NCI-H748 (cell line): Measurements from ENCODE around the gene ZCCHC7.

Source experiments
- DNase-seq: peaks from one replicate; lab custom pipeline; 2025; ENCODE audit not compliant: unreplicated experiment; lab: John Stamatoyannopoulos, UW

The ZCCHC7 gene

DNA sequence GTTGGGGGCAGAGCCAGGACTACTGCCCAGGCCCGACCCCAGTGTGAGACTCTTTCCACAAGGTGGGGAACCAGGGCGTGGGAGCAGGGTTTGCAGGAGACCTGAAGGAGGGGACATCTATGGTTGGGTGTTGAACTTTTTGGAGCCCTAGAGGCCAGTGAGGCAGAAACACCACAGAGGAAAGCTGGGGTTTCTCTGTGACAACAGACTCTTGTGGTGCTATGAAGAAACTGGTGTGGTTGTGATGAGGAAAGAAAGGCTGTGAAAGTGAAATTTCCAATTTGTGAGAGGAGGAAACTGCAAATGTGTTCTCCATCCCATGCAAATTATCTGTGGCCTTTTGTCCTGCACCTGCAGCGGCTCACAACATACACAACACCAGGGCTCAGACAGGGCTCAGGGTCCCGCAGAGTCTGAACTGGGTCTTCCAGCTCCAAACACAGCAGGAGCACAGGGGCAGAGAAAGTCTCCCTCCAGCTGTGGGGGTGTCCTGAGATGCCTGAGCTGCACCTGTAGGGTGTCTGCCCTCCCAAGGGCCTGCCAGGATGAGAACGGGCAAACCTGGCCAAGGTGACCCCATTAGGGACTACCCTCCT is 250.7 kb downstream of the ZCCHC7 start:
- DNase-seq = no peak

GRCh38 chr9:37371565-37372464 is 251.4 kb downstream of the ZCCHC7 start:
- DNase-seq = no peak

DNA sequence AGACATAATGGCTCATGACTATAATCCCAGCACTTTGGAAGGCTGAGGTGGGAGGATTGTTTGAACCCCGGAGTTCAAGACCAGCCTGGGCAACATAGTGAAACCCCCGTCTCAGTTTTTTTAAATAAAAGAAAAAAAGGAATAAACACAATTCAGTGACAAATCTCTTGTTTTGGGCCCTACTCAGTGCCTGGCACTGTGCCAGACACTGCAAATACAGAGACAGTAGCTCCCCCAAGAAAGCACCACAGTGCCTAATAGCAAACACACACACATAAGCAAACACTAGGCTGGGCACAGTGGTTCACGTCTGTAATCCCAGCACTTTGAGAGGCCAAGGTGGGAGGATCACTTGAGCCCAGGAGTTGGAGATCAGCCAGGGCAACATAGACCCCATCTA is 252.5 kb downstream of the ZCCHC7 start:
- no peak for DNase-seq

DNA sequence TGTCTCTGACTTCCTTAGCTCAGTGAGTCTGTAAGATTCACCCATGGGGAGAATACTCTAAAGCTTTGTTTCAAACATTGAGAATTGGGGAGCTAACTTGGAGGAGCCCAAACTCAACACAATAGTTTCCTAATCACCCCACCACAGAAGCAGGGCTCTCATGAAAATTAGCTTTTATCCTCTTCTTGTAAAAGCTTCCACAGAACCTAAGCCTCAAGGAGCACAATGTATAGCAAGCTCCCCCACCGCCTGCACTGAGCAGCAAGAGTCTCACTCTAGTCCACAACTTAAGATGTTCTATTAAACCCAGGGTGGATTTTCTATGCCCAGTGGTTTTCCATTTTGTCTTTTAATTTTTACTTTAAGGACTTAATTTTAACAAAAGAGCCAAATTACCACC is 253.2 kb downstream of the ZCCHC7 start:
- no peak for DNase-seq

DNA sequence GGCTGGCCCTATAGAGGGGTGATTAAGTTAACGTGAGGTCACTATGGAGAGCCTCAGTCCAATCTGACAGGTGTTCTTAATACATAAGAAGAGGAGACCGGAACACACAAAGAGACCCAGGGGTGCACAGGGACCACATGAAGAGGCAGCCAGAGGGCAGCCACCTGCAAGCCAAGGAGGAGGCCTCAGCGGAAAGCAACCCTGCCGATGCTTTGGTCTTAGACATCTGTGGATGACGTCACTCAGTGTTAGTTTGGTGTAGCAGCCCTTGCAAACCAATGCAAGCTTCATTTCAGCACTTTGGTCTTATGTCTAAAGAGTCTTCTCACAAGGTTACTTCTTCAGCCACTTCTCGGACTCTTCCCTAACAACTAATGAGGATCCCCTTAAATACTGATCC is 254.5 kb downstream of the ZCCHC7 start:
- DNase-seq = no peak

DNA sequence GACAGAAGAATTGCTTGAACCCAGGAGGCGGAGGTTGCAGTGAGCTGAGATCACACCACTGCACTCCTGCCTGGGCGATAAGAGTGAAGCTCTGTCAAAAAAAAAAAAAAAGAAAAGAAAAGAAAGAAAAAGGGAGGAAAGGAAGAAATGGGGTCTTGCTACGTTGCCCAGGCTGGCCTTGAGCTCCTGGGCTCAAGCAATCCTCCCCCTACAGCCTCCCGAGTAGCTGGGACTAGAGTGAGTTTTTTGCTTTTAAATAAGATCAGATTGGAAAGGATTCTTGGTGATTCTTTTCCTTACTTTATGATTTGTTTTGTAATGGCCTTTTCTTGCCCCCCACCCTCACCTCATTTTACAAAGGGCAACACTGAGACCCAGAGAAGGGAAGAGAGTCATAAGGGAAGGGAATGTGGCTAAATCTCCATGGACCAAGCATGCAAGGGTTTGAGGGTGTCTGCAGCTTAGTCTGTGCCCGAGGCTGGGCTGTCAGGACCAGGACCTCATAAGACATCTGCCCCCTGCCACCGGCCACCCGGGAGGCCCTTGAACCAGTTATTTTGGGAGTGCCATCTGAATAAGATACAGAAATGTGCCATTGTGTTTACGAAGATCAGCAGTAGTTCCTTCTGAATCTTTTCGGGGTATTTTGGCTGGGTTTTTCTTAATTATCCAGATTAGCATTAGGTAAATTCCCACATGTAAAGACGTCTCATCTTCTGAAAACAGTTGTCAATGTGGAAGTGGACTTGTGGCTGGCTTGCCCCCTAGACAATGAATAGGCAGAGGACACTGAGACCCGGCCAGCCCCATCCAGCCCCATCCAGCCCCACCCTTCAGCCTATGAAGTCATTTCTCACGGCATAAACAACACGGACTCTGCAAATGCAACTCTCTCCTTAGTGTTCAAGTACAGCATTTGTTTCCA is 257.6 kb downstream of the ZCCHC7 start:
- DNase-seq = no peak

DNA sequence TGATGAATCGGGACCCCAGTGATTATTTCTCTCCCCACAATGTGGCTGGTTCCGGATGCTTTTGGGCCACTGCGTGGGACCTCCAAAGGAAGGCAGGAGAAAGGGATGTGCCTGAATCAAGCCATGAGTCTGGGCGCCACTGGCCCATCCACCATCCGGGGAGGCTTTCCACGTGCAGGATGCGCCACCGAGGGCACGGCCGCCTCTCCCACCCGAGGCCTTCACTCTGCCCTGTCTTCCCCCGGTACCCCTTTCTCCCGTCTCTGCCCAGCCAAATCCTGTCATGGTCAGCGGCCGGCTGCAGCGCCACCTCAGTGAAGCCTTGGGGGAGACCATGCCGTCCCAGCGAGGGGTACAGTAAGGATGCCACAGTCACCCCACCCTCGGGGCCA is 258.2 kb downstream of the ZCCHC7 start:
- no peak for DNase-seq

- no peak for DNase-seq
Observed at GRCh38 chr9:37379835-37380234, 259.5 kb downstream of the ZCCHC7 start.

- DNase-seq = no peak
Observed at GRCh38 chr9:37380570-37380969, 260.2 kb downstream of the ZCCHC7 start.

DNA sequence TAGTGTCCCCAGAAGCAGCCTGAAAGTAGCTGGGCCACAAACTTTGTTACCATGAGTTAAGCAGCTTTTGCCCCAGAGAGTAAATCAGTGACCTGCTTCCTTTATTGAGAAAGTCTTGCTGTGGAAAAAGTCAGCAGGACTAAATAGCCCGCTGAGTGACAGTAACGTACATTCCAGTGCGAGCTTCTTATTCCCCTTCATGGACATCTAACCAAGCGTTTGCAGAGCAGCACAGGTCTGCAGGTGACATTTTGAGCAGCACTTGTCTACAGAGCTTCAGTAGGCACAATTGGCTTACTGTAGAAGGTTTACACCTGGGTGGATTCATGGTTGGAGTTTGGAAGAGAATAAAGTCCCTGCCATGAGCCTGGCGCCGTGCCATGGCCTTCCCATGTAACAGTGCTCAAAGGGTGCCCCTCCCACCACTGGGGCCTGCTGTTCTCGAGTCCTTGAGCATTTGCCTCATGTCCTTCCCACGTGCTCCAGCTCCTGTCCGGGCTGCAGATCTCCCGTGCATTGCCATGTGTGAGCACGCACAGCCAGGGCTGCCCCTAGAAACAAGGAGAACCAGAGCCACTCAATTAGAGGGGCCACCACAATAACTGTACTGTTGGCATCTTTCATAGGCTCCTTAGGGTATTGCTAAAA is 260.8 kb downstream of the ZCCHC7 start:
- DNase-seq = no peak

DNA sequence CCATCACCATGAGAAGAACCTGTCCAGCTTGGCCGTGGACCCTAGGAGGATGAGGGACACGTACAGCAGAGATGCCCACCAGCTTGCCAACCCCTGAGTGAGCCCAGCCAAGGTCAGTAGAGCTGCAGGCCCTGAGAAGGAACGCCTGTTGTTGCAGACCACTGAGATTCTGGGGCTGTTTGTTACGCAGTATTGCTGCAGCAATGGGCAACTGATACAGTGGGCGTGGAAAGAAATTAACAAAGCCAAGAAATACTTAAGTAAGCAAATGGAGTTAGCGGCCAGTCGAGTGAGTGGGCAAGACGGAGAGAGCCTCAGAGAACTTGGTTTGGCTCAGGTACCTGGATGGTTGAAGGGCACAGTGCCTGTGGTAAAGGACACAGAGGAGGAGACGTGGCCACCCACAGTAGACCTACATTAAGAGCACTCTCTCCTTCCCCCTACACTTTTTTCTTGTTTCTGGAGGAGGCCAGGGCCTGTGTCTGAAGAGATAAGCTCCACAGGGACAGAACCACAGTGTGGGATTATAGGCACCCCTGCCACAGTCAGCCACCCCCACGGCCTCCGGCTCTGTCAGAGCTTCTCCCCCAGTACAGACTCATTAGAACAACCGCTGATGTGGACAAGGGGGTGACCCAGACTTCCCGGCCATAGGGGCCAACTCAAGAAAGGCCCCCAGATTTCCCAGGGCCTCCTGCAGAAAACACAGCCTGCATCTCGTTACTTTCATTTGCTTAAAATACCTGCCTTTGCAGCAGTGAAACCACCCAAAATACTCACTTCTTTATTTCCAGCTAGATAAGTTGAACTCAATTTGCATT is 262.0 kb downstream of the ZCCHC7 start:
- DNase-seq = no peak

GRCh38 chr9:37382982-37383357 is 262.6 kb downstream of the ZCCHC7 start:
- DNase-seq = no peak

DNA sequence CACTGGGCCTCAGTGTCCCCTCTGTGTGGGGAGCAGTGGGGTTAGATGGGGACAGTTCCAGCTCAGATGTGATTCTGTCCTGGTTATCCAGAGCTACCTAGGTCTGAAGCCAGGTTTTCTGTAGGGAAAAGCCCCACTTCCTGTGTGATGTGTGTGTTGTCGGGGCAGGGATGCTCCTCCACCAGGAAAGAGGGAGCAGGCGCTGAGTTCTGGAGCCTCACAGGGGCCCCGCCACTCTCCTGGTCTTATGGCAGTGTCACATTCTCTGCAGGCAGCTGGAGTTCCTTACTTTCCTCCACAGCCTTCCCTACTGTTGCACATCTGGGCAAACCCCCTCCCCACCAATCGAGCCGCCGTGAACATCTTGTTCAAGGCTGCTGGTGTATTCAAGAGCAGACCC is 263.0 kb downstream of the ZCCHC7 start:
- DNase-seq = no peak

- no peak for DNase-seq
Observed at GRCh38 chr9:37383876-37384746, 263.7 kb downstream of the ZCCHC7 start.

DNA sequence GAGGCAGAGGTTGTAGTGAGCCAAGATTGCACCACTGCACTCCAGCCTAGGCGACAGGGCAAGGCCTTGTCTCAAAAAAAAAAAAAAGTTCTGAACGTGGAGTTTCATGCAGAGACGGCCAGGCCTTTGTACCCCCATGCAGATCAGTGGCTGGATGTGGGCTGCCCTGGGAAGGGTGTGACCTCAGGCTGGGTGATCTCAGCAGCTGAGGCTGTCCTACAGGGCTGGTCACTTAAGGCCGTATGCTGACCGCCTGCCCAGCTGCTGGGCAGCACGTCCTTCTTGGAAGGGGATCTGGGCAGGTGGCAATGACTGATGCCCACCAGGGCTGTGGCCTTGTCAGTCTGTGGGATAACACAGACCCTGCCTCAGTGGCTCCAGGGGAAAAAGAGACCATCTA is 264.9 kb downstream of the ZCCHC7 start:
- no peak for DNase-seq

DNA sequence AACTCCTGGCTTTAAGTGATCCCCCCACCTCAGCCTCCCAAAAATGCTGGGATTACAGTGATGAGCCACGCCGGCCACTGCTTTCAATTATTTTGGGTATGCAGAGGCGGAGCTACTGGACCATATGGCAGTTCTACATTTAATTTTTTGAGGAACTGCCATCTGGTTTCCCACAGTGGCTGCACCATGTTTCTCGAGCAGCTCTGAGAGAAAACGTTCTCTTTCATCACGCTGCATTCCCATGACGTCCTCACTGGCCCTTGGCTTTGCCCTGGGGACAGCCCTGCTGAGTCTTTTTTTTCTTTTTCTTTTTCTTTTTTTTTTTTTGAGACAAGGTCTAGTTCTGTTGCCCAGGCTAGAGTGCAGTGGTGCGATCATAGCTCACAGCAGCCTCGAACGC is 266.6 kb downstream of the ZCCHC7 start:
- no peak for DNase-seq

DNA sequence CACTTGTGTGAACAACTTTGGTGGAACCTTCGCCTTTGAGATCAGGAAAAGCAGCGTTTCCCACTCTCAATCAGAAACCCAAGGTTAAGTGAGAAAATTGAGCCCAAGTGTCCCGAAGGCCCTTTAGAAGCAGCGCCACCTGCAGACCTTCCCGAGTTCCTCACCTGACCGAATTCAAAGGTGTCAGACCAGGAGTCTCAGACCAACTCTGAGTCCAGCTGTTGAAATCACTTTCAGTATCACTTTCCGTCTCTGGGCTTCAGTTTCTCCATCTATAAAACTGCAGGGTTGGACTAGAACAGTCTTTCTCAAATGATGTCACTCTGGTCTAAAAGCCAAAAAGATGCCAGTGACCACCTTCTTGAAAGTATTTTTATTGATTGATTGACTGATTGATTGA is 270.4 kb downstream of the ZCCHC7 start:
- peak; percentile 56 for DNase-seq

DNA sequence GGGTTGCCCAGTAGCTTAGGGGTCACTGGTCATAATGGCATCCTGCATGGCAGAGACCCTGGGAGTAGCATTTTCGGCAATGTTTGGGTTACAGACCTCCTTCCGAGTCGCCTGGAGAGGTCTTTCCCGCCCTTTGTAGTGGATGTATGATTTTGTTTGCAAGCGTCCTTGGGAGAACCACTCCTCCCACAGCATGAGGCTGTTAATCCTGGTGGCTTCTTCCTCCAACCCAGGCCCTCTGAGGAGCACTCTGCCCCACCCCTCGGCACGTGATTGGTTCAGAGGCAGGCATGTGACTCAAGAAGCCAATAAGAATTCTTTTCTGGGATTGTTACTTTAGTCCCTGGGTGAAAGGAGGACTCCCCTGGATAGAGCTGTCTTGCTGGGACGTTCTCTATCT is 271.9 kb downstream of the ZCCHC7 start:
- DNase-seq = no peak

DNA sequence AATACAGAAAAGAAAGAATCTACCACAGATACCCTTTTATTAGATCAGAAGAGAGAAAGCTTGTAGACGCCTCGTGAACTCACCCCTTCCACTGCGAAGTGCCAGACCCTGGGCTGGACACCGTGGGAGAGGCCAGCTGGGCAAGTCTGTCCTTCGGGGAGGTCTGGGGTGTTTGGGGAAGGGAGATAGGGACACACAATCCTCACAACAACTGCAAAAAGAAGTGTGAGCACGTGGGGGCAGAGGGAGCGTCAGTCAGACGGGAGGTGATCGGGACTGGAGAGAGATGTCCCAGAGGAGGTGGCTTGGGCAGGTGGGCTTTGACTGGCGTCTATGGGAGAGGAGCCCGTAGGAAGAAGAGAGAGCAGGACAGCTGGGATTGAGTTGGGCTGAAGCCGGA is 274.9 kb downstream of the ZCCHC7 start:
- no peak for DNase-seq
